Measurements from ENCODE around the gene PROKR1.

GRCh38 chr2:68627615-68628014 lies 15.8 kb upstream of the PROKR1 start:
- no peak for TF ChIP-seq EZH2 (IDR thresholded peaks at IDR 0.05)
- no peak for TF ChIP-seq CTCF (IDR thresholded peaks at IDR 0.05 in 2 of 3, conservative IDR thresholded peaks at IDR 0.05 in 1 of 3; ENCODE audit: borderline replicate concordance in 1 of 3, insufficient read depth in 1 of 3, low read depth in 2 of 3, low read length in 2 of 3)
- TF ChIP-seq ZNF274 (IDR thresholded peaks at IDR 0.05; ENCODE audit: low read depth, low read length), result no peak
- no peak for TF ChIP-seq SP1 (IDR thresholded peaks at IDR 0.05; ENCODE audit: low read depth)
- no peak for TF ChIP-seq YY1 (IDR thresholded peaks at IDR 0.05; ENCODE audit: extremely low read depth, insufficient replicate concordance, low read depth, low read length)
- TF ChIP-seq EZH2phosphoT487 (IDR thresholded peaks at IDR 0.05; ENCODE audit: borderline replicate concordance), result no peak
- TF ChIP-seq MAX (IDR thresholded peaks at IDR 0.05), result no peak
- no peak for TF ChIP-seq POLR2A (IDR thresholded peaks at IDR 0.05; ENCODE audit: borderline replicate concordance, extremely low read depth, insufficient read depth, insufficient read length)
- TF ChIP-seq REST (IDR thresholded peaks at IDR 0.05; ENCODE audit: low read depth), result no peak
- TF ChIP-seq SIN3A (IDR thresholded peaks at IDR 0.05; ENCODE audit: low read depth), result no peak

Measured in HCT116 (cell line).